Measurements from ENCODE around the gene DSCAML1.

DSCAML1 gene

GRCh38 chr11:117549417-117549816 is 247.6 kb downstream of the DSCAML1 start:
- POLR2A ChIA-PET, result no interaction called here
- CTCF ChIA-PET, result no interaction called here
- TF ChIP-seq CTCF (IDR thresholded peaks at IDR 0.05; ENCODE audit: insufficient read depth, low read length, missing control alignments), result no peak
- DNase-seq (ENCODE audit: low read depth, low spot score), result no peak
- no peak overlapping the region for H3K4me3 ChIP-seq (ENCODE audit: low read depth, low read length)

GRCh38 chr11:117548876-117549275 is 248.1 kb downstream of the DSCAML1 start:
- ChIA-PET CTCF (no interaction called here), POLR2A (no interaction called here)
- no peak for TF ChIP-seq CTCF (IDR thresholded peaks at IDR 0.05; ENCODE audit: insufficient read depth, low read length, missing control alignments)
- DNase-seq (ENCODE audit: low read depth, low spot score), result no peak
- H3K4me3 ChIP-seq (ENCODE audit: low read depth, low read length), result no peak overlapping the region

GRCh38 chr11:117547946-117548345 is 249.1 kb downstream of the DSCAML1 start:
- H3K4me3 ChIP-seq (ENCODE audit: low read depth, low read length), result no peak overlapping the region
- CTCF ChIA-PET, result no interaction called here
- no peak for TF ChIP-seq CTCF (IDR thresholded peaks at IDR 0.05; ENCODE audit: insufficient read depth, low read length, missing control alignments)
- no peak for DNase-seq (ENCODE audit: low read depth, low spot score)
- POLR2A ChIA-PET, result no interaction called here

GRCh38 chr11:117547195-117547850 is 249.7 kb downstream of the DSCAML1 start:
- no peak overlapping the region for H3K4me3 ChIP-seq (ENCODE audit: low read depth, low read length)
- no peak for TF ChIP-seq CTCF (IDR thresholded peaks at IDR 0.05; ENCODE audit: insufficient read depth, low read length, missing control alignments)
- POLR2A ChIA-PET, result no interaction called here
- CTCF ChIA-PET, result no interaction called here
- DNase-seq (ENCODE audit: low read depth, low spot score), result no peak

GRCh38 chr11:117546431-117547194 is 250.4 kb downstream of the DSCAML1 start:
- POLR2A ChIA-PET, result no interaction called here

More at GRCh38 chr11:117546431-117547194, 250.4 kb downstream of the DSCAML1 start:
- no peak for DNase-seq (ENCODE audit: low read depth, low spot score)
- no peak overlapping the region for H3K4me3 ChIP-seq (ENCODE audit: low read depth, low read length)
- CTCF ChIA-PET, result no interaction called here
- TF ChIP-seq CTCF (IDR thresholded peaks at IDR 0.05; ENCODE audit: insufficient read depth, low read length, missing control alignments), result no peak
